Measurements from ENCODE around the gene TPM4.

The TPM4 gene

DNA sequence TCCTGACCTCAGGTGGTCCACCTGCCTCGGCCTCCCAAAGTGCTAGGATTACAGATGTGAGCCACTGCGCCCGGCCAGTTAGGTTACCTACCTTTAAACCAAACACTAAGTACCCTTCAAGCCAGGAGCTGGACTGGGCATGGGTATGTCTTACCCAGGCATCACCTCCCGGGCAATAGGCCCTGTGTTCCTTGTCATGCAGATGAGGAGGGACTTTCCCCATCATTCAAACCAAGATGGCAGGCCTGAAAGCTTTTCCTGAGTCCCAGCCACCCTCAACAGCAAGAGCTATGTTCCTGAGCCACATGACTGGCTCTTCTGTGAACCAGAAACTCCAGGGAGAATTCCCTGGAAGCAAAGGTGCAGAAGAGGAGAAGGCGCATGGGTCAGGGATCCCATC lies 44.8 kb downstream of the TPM4 start:
- no peak overlapping the region for H3K4me3 ChIP-seq (ENCODE audit: low read depth, low read length)
- DNase-seq (ENCODE audit: low read depth, low spot score) = no peak
- TF ChIP-seq, protein P1, sequence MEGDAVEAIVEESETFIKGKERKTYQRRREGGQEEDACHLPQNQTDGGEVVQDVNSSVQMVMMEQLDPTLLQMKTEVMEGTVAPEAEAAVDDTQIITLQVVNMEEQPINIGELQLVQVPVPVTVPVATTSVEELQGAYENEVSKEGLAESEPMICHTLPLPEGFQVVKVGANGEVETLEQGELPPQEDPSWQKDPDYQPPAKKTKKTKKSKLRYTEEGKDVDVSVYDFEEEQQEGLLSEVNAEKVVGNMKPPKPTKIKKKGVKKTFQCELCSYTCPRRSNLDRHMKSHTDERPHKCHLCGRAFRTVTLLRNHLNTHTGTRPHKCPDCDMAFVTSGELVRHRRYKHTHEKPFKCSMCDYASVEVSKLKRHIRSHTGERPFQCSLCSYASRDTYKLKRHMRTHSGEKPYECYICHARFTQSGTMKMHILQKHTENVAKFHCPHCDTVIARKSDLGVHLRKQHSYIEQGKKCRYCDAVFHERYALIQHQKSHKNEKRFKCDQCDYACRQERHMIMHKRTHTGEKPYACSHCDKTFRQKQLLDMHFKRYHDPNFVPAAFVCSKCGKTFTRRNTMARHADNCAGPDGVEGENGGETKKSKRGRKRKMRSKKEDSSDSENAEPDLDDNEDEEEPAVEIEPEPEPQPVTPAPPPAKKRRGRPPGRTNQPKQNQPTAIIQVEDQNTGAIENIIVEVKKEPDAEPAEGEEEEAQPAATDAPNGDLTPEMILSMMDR (IDR thresholded peaks at IDR 0.05; ENCODE audit: insufficient read depth, low read length, missing control alignments) = no peak
- ChIA-PET POLR2A (no interaction called here), CTCF (interaction anchor here (1.0 to 4.9 kb wide), 2 partner anchors 10 to 60 kb away, joined by 3 to 19 read pairs; partner anchors contain the start of gene RAB8A)

DNA sequence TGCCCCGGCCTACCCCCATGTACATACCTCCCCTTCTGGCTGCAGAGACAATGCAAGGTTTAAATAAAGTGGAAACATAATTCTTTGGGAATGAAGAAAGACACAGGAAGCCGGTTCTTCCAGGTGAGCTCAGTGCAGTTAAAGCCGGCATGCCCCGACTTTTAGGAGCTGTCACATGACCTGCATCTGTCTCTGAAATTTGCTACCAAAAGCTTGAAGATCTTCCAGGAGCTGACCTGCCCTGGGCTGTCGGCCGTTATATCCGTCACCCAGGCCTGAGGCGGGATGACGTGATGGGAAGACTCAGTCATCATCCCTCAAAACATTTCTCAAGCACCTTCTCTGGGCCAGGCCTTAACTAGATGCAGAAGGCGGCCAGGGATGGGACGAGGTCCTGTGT lies 45.7 kb downstream of the TPM4 start:
- CTCF ChIA-PET = interaction anchor here (1.4 to 4.9 kb wide), 2 partner anchors 11 to 80 kb away, joined by 6 to 19 read pairs; partner anchors contain the start of gene RAB8A
- no peak overlapping the region for H3K4me3 ChIP-seq (ENCODE audit: low read depth, low read length)
- POLR2A ChIA-PET = no interaction called here
- no peak for DNase-seq (ENCODE audit: low read depth, low spot score)
- TF ChIP-seq, protein P1 (IDR thresholded peaks at IDR 0.05; ENCODE audit: insufficient read depth, low read length, missing control alignments) = no peak

GRCh38 chr19:16124953-16125352 lies 48.7 kb downstream of the TPM4 start:
- ChIA-PET POLR2A (interaction anchor here (1.0 kb wide), 1 partner anchor 9 kb away, joined by 3 read pairs; no protein-coding TSS in a partner anchor), CTCF (no interaction called here)
- no peak for DNase-seq (ENCODE audit: low read depth, low spot score)
- TF ChIP-seq, protein P1 (IDR thresholded peaks at IDR 0.05; ENCODE audit: insufficient read depth, low read length, missing control alignments) = no peak
- no peak overlapping the region for H3K4me3 ChIP-seq (ENCODE audit: low read depth, low read length)

DNA sequence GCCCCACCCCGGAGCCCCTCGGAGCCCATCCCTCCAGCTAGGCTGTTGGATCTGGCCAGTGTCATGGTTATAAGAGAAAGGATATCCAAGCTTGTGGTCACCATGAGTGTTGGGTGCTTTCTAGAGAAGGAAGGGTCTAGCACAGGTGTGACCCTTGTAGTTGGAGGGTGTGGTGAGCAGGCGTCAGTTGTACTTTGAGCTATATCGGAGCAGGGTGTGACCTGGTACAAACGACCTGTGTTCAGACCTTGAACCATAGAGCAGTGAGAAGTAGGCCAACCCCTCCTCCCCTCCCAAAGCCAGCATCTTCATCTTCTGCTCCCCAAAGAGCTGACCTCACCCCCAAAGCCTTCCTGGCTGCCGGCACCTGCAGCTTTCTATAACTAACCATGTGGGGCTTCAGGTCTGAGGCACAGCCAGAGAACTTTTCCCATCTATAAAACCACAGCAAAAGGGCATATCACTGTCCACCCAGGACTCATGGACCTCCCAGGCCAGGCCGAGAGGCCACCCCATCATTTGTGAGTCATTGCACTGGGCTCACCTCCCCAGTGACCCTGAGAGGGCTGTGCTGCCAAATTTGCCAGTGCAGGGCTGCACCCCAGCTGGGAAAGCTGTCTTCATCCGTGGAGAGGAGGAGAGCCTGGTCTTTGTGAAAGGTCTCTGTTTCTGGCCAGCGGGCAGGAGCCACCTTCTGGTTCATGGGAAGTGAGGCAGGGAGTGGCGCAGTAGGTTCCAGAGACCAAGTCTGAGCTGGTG lies 49.6 kb downstream of the TPM4 start:
- CTCF ChIA-PET = interaction anchor here (0.9 to 1.4 kb wide), 4 partner anchors 9 to 60 kb away, joined by 3 to 6 read pairs (median 4); partner anchors contain the start of gene FAM32A
- no peak overlapping the region for H3K4me3 ChIP-seq (ENCODE audit: low read depth, low read length)
- POLR2A ChIA-PET = no interaction called here
- TF ChIP-seq, protein P1 (IDR thresholded peaks at IDR 0.05; ENCODE audit: insufficient read depth, low read length, missing control alignments) = no peak
- DNase-seq (ENCODE audit: low read depth, low spot score) = no peak

DNA sequence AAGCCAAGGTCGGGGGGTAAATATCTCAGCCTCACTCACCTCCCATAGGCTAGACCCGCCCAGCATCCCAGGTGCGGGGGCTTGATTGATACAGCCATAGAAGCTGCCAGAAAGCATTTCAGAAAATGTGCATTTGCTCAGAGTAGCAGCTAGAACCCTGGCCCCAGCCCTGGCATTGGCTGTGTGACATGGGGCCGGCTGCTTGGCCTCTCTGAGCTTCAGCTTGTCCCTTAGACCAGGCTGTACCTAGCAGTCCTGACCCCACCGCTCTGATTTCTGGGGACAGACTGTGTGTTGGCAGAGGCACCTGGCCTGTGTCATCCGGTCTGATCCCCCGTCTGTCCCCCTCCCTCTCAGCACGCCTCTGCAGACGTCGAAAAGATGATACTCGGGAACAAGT lies 50.8 kb downstream of the TPM4 start:
- H3K4me3 ChIP-seq (ENCODE audit: low read depth, low read length) = no peak overlapping the region
- DNase-seq (ENCODE audit: low read depth, low spot score) = no peak
- CTCF ChIA-PET = interaction anchor here (0.8 to 1.4 kb wide), 2 partner anchors 8 to 16 kb away, joined by 4 to 5 read pairs; no protein-coding TSS in a partner anchor
- POLR2A ChIA-PET = no interaction called here
- TF ChIP-seq, protein P1 (IDR thresholded peaks at IDR 0.05; ENCODE audit: insufficient read depth, low read length, missing control alignments) = no peak

DNA sequence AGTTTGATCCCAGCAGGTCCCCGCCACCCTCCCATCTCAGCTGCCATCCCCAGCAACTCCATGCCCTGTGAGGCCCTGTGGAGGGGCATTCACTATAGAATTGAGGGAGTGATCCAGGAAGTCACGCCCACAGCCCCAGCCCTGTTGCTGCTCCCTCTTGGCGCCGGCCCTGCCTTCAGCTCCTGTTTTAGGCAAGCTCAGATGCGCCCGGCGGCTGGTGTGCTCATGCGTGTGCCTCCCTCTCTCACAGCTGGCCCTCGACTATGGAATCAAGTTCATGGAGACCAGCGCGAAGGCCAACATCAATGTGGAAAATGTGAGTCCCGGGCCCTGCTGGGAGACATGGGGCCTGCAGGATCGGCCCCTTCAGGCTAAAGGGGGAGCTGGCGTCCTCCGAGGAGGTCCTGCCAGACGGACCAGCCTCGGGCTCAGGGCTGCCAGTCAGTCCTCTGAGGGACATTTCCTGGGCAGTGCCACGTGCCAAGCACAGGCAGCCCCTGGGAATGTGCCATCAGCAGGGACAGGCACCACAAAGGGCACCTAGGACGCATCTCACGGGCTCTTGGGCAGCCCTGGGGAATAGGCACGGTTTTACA lies 51.6 kb downstream of the TPM4 start:
- TF ChIP-seq, protein P1 (IDR thresholded peaks at IDR 0.05; ENCODE audit: insufficient read depth, low read length, missing control alignments) = no peak
- H3K4me3 ChIP-seq (ENCODE audit: low read depth, low read length) = no peak overlapping the region
- POLR2A ChIA-PET = no interaction called here
- no peak for DNase-seq (ENCODE audit: low read depth, low spot score)
- CTCF ChIA-PET = interaction anchor here (1.6 kb wide), 1 partner anchor 17 kb away, joined by 6 read pairs; no protein-coding TSS in a partner anchor
